H1 (cell line): ENCODE measurements around the gene ODAPH. TPM values are rescaled to one million over a fixed set of nuclear protein-coding genes. Genes with fewer than 3 reads are reported as not detected.

Source experiments
- CTCF ChIA-PET: fragments of 300-600 bp; sonication (Branson Sonifier 250); formaldehyde crosslinking; loops from one replicate; lab custom pipeline; 2021; ENCODE audit not compliant: partially characterized antibody; lab: Charles Lee
- POLR2A ChIA-PET: fragments of 300-600 bp; sonication (Branson Sonifier 250); formaldehyde crosslinking; loops from one replicate; lab custom pipeline; 2021; ENCODE audit warnings: inconsistent platforms; ENCODE audit not compliant: partially characterized antibody; lab: Charles Lee
- DNase-seq, 2 experiments: peaks; one replicate each; pipeline versions ENCODE4 v3.0.0 to v3.0.0-alpha.2; 2010 to 2022; ENCODE audit warnings: low spot score in 2 of 2, low read depth in 1 of 2, mixed read lengths in 1 of 2
- FAIRE-seq: peaks from 2 replicates; lab custom pipeline; 2011; peaks lifted over from hg19 to GRCh38; lab: Jason Lieb, UNC
- H2AFZ ChIP-seq: 2 replicates; pipeline ENCODE4 v1.8.1; 2012; ENCODE audit warnings: low read length, inconsistent platforms
- H2AK5ac ChIP-seq: 2 replicates; pipeline ENCODE4 v1.6.1; 2013; ENCODE audit warnings: low read depth, low read length
- H2BK120ac ChIP-seq: replicated peaks from 2 replicates; pipeline ENCODE3; 2013; ENCODE audit warnings: low read depth, low read length, inconsistent platforms
- H2BK12ac ChIP-seq: 2 replicates; pipeline ENCODE4 v1.6.1; 2013; ENCODE audit warnings: low read depth, low read length
- H2BK15ac ChIP-seq: 2 replicates; pipeline ENCODE4 v1.6.1; 2013; ENCODE audit warnings: low read length
- H2BK20ac ChIP-seq: 2 replicates; pipeline ENCODE4 v1.6.1; 2013; ENCODE audit warnings: low read length
- H2BK5ac ChIP-seq: 2 replicates; pipeline ENCODE4 v1.6.1; 2013; ENCODE audit warnings: low read depth, low read length
- H3K14ac ChIP-seq: 2 replicates; pipeline ENCODE4 v1.6.1; 2013; ENCODE audit warnings: inconsistent platforms; ENCODE audit not compliant: insufficient read length
- H3K18ac ChIP-seq: 2 replicates; pipeline ENCODE4 v1.6.1; 2013; ENCODE audit warnings: low read length; ENCODE audit errors: extremely low read depth
- H3K23ac ChIP-seq: 2 replicates; pipeline ENCODE4 v1.6.1; 2013; ENCODE audit warnings: inconsistent platforms; ENCODE audit not compliant: insufficient read length
- H3K23me2 ChIP-seq: 2 replicates; pipeline ENCODE4 v1.6.1; 2013; ENCODE audit warnings: low read depth, low read length
- H3K27ac ChIP-seq: 2 replicates; pipeline ENCODE4 v1.6.1; 2011; ENCODE audit warnings: low read depth, low read length, inconsistent platforms
- H3K27me3 ChIP-seq, 4 experiments: replicated peaks in 1 of 4; 1 replicate in 1 of 4; 2 replicates in 3 of 4; pipeline versions ENCODE4 v1.6.1 to v1.8.1; 2011 to 2013; ENCODE audit warnings: low read length in 3 of 4, mild to moderate bottlenecking in 3 of 4, inconsistent platforms in 2 of 4, mixed read lengths in 2 of 4, moderate library complexity in 1 of 4; ENCODE audit not compliant: control insufficient read depth in 3 of 4, insufficient read depth in 3 of 4; ENCODE audit errors: extremely low read depth in 1 of 4
- H3K36me3 ChIP-seq, 4 experiments: 2 replicates each; pipeline versions ENCODE4 v1.6.1 to v1.8.1; 2011 to 2013; ENCODE audit warnings: mild to moderate bottlenecking in 4 of 4, low read length in 3 of 4, moderate library complexity in 2 of 4, control low read depth in 1 of 4, inconsistent platforms in 1 of 4; ENCODE audit not compliant: insufficient read depth in 4 of 4, control insufficient read depth in 2 of 4
- H3K4ac ChIP-seq: replicated peaks from 2 replicates; pipeline ENCODE3; 2013; ENCODE audit warnings: low read length, low read depth, mixed read lengths, inconsistent platforms; ENCODE audit not compliant: insufficient read length
- H3K4me1 ChIP-seq, 4 experiments: replicated peaks in 1 of 4; 1 replicate in 1 of 4; 2 replicates in 3 of 4; pipeline versions ENCODE4 v1.6.1 to v1.8.1; 2011 to 2013; ENCODE audit warnings: low read length in 3 of 4, inconsistent platforms in 2 of 4, mixed read lengths in 1 of 4; ENCODE audit not compliant: insufficient read depth in 4 of 4, control insufficient read depth in 3 of 4
- H3K4me2 ChIP-seq, 2 experiments: 2 replicates each; pipeline versions ENCODE4 v1.6.1 to v1.8.1; 2011 to 2013; ENCODE audit warnings: low read depth in 2 of 2, low read length in 2 of 2, control low read depth in 1 of 2, inconsistent platforms in 1 of 2, mild to moderate bottlenecking in 1 of 2; ENCODE audit not compliant: insufficient read depth in 1 of 2
- H3K4me3 ChIP-seq, 4 experiments: fragments of 200-600, 300-600 bp in 1 of 4; sonication (generic), shearing (Covaris generic), sonication (Bioruptor Twin) in 1 of 4; 2 replicates each; pipeline versions ENCODE4 v1.5.1 to v1.8.1; 2011 to 2016; ENCODE audit warnings: low read length in 4 of 4, low read depth in 3 of 4, control low read depth in 2 of 4, inconsistent platforms in 2 of 4, mild to moderate bottlenecking in 2 of 4, mixed read lengths in 1 of 4, moderate library complexity in 1 of 4; ENCODE audit not compliant: insufficient read depth in 2 of 4; ENCODE audit errors: extremely low read depth in 1 of 4
- H3K56ac ChIP-seq: replicated peaks from 2 replicates; pipeline ENCODE3; 2013; ENCODE audit warnings: low read depth, mild to moderate bottlenecking, mixed read lengths, low read length, inconsistent platforms; ENCODE audit not compliant: insufficient read length
- H3K79me1 ChIP-seq: 2 replicates; pipeline ENCODE4 v1.6.1; 2013; ENCODE audit warnings: low read depth, low read length, control low read depth
- H3K79me2 ChIP-seq, 2 experiments: 2 replicates each; pipeline versions ENCODE4 v1.6.1 to v1.8.1; 2012 to 2013; ENCODE audit warnings: low read length in 2 of 2, mild to moderate bottlenecking in 2 of 2, inconsistent platforms in 1 of 2; ENCODE audit not compliant: insufficient read depth in 2 of 2, control insufficient read depth in 1 of 2
- H3K9ac ChIP-seq, 4 experiments: replicated peaks in 1 of 4; 1 replicate in 1 of 4; 2 replicates in 3 of 4; pipeline versions ENCODE4 v1.6.1 to v1.8.1; 2011 to 2013; ENCODE audit warnings: low read depth in 3 of 4, low read length in 3 of 4, control low read depth in 2 of 4, mild to moderate bottlenecking in 2 of 4, moderate library complexity in 2 of 4, inconsistent platforms in 1 of 4; ENCODE audit errors: extremely low read depth in 1 of 4
- H3K9me3 ChIP-seq, 2 experiments: 2 replicates each; pipeline versions ENCODE4 v1.6.1 to v1.8.1; 2012 to 2013; ENCODE audit warnings: mild to moderate bottlenecking in 2 of 2, moderate library complexity in 2 of 2, control low read depth in 1 of 2, inconsistent platforms in 1 of 2, low read depth in 1 of 2, low read length in 1 of 2, mixed read lengths in 1 of 2; ENCODE audit not compliant: insufficient read depth in 2 of 2
- H4K20me1 ChIP-seq, 2 experiments: replicated peaks in 1 of 2; 2 replicates each; pipeline versions ENCODE3 to v1.8.1; 2011 to 2013; ENCODE audit warnings: inconsistent platforms in 2 of 2, low read length in 2 of 2, mild to moderate bottlenecking in 1 of 2; ENCODE audit not compliant: insufficient read depth in 2 of 2, control insufficient read depth in 1 of 2
- H4K5ac ChIP-seq: 2 replicates; pipeline ENCODE4 v1.6.1; 2013; ENCODE audit warnings: low read length, low read depth, mixed read lengths, inconsistent platforms; ENCODE audit not compliant: insufficient read length
- H4K8ac ChIP-seq: 2 replicates; pipeline ENCODE4 v1.8.0; 2013; ENCODE audit warnings: mild to moderate bottlenecking, moderate library complexity, low read length, inconsistent platforms; ENCODE audit not compliant: insufficient read depth; ENCODE audit errors: extremely low read depth
- H4K91ac ChIP-seq: replicated peaks from 2 replicates; pipeline ENCODE3; 2013; ENCODE audit warnings: low read length, mixed read lengths, inconsistent platforms; ENCODE audit not compliant: insufficient read length
- CBX8 ChIP-seq: fragments of 300-800, 300-1000 bp; sonication (generic); IDR thresholded peaks from 2 replicates; pipeline ENCODE4 v1.7.1; 2016; ENCODE audit warnings: low read depth, low read length, borderline replicate concordance
- YY1 ChIP-seq: IDR thresholded peaks from 2 replicates; pipeline ENCODE4 v1.6.1; 2011; ENCODE audit warnings: low read depth, mild to moderate bottlenecking, low read length
- polyA plus RNA-seq, 7 experiments: library from polyadenylated mRNA; depleted of rRNA in 3 of 7; stranded (reverse) in 5 of 7; unstranded in 2 of 7; fragments of >200 nt in 5 of 7; fragments of 200-250 nt in 2 of 7; gene quantifications; 1 replicate in 5 of 7; 2 replicates in 1 of 7; 4 replicates in 1 of 7; pipeline versions ENCODE4 v1.2.1 to v1.2.3, GENCODE V29; 2011 to 2013; ENCODE audit warnings: missing spikeins in 2 of 7, mixed read lengths in 2 of 7
- total RNA-seq: library from RNA; stranded (reverse); fragmentation: NEBNext Ultra II Directional; extraction: Animal tissue kit (Norgen Biotek cat#: 25700); gene quantifications from 2 replicates; pipeline ENCODE4 v1.2.1, GENCODE V29; 2021

ODAPH gene
- total and polyA plus RNA-seq, 2 of the 8 experiments (the other 6 are each of a cell fraction or from before 2014, with no cell fraction given) = not detected

DNA sequence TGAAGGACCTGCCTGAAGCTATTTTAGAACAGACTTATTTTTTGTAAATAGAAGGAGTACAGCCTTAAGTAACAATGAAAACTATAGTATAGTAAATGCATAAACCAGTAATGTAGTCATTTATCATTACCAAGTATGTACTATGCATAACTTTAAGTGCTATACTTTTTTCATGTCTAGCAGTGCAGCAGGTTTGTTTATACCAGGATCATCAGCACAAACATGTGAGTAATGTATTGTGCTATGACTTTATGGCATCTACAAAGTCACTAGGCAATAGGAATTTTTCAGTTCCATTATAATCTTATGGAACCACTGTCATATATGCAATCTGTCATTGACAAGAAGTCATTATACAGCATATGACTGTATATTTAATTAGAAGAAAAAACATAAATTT lies 3.4 kb upstream of the ODAPH start:
- no peaks in the 10 kb centered on the region; the same call in 1 of the 2 replicates for H3K23me2 ChIP-seq
- no peak overlapping the region for H3K56ac ChIP-seq
- no peak overlapping the region for H4K91ac ChIP-seq
- H3K79me1 ChIP-seq = no peaks in the 10 kb centered on the region
- ChIA-PET CTCF (no interaction called here), POLR2A (no interaction called here)
- no peaks in the 10 kb centered on the region for H3K27me3 ChIP-seq
- no peaks in the 10 kb centered on the region for H3K79me2 ChIP-seq
- H3K9me3 ChIP-seq = no peaks in the 10 kb centered on the region
- no peak overlapping the region for H2BK20ac ChIP-seq
- TF ChIP-seq YY1 (no peak), CBX8 (no peak)
- no peaks in the 10 kb centered on the region for H4K20me1 ChIP-seq
- H2BK5ac ChIP-seq = no peak overlapping the region
- no peaks in the 10 kb centered on the region for H3K36me3 ChIP-seq
- H4K5ac ChIP-seq = no peak overlapping the region
- no peak overlapping the region for H2AFZ ChIP-seq
- no peak overlapping the region for H3K9ac ChIP-seq
- H3K4ac ChIP-seq = no peak overlapping the region
- no peak overlapping the region for H3K4me3 ChIP-seq
- H2AK5ac ChIP-seq = no peak overlapping the region
- 0 out of 7 replicates have a peak, but pooled peaks cover 0 to 2% (median 0%) of the 10 kb centered on the region in 4 experiments for H3K4me1 ChIP-seq
- no peak overlapping the region for H2BK15ac ChIP-seq
- H3K4me2 ChIP-seq = no peak overlapping the region
- no peak overlapping the region for H2BK120ac ChIP-seq
- H2BK12ac ChIP-seq = no peak overlapping the region
- no peak for FAIRE-seq
- no peak overlapping the region for H3K18ac ChIP-seq
- H3K14ac ChIP-seq = no peak overlapping the region
- H3K23ac ChIP-seq = no peak overlapping the region
- no peak for DNase-seq
- no peak overlapping the region for H4K8ac ChIP-seq
- H3K27ac ChIP-seq = no peak overlapping the region
